ENCODE results near the gene PPARG.

PPARG gene

GRCh38 chr3:12294885-12295580 lies 6.2 kb downstream of the PPARG start:
- DNase-seq (ENCODE audit: low read depth), result no peak
- H3K4me3 ChIP-seq (ENCODE audit: low read depth, low read length), result no peak overlapping the region
- TF ChIP-seq MYC (IDR thresholded peaks at IDR 0.05; ENCODE audit: low read depth, low read length), result no peak
- TF ChIP-seq CTCF (IDR thresholded peaks at IDR 0.05; ENCODE audit: low read depth, low read length), result no peak
- no peak for TF ChIP-seq POLR2A (IDR thresholded peaks at IDR 0.05; ENCODE audit: extremely low read depth, insufficient read length)
- TF ChIP-seq MAX (IDR thresholded peaks at IDR 0.05; ENCODE audit: low read depth, low read length), result no peak

GRCh38 chr3:12296511-12296910 lies 7.6 kb downstream of the PPARG start:
- H3K4me3 ChIP-seq (ENCODE audit: low read depth, low read length), result no peak overlapping the region
- no peak for DNase-seq (ENCODE audit: low read depth)
- TF ChIP-seq MYC (IDR thresholded peaks at IDR 0.05; ENCODE audit: low read depth, low read length), result no peak
- TF ChIP-seq POLR2A (IDR thresholded peaks at IDR 0.05; ENCODE audit: extremely low read depth, insufficient read length), result no peak
- no peak for TF ChIP-seq CTCF (IDR thresholded peaks at IDR 0.05; ENCODE audit: low read depth, low read length)
- TF ChIP-seq MAX (IDR thresholded peaks at IDR 0.05; ENCODE audit: low read depth, low read length), result no peak

- no peak overlapping the region for H3K4me3 ChIP-seq (ENCODE audit: low read depth, low read length)
- TF ChIP-seq MAX (IDR thresholded peaks at IDR 0.05; ENCODE audit: low read depth, low read length) (no peak), POLR2A (IDR thresholded peaks at IDR 0.05; ENCODE audit: extremely low read depth, insufficient read length) (no peak), CTCF (IDR thresholded peaks at IDR 0.05; ENCODE audit: low read depth, low read length) (no peak), MYC (IDR thresholded peaks at IDR 0.05; ENCODE audit: low read depth, low read length) (no peak)
- DNase-seq (ENCODE audit: low read depth), result no peak
Measured at GRCh38 chr3:12299026-12299425, 10.2 kb downstream of the PPARG start.

GRCh38 chr3:12300137-12300536 lies 11.3 kb downstream of the PPARG start:
- no peak for DNase-seq (ENCODE audit: low read depth)
- H3K4me3 ChIP-seq (ENCODE audit: low read depth, low read length), result no peak overlapping the region
- TF ChIP-seq MAX (IDR thresholded peaks at IDR 0.05; ENCODE audit: low read depth, low read length) (no peak), CTCF (IDR thresholded peaks at IDR 0.05; ENCODE audit: low read depth, low read length) (no peak), POLR2A (IDR thresholded peaks at IDR 0.05; ENCODE audit: extremely low read depth, insufficient read length) (no peak), MYC (IDR thresholded peaks at IDR 0.05; ENCODE audit: low read depth, low read length) (no peak)

GRCh38 chr3:12301031-12301430 lies 12.2 kb downstream of the PPARG start:
- no peak for TF ChIP-seq MYC (IDR thresholded peaks at IDR 0.05; ENCODE audit: low read depth, low read length)
- TF ChIP-seq CTCF (IDR thresholded peaks at IDR 0.05; ENCODE audit: low read depth, low read length), result no peak
- DNase-seq (ENCODE audit: low read depth), result no peak
- no peak overlapping the region for H3K4me3 ChIP-seq (ENCODE audit: low read depth, low read length)

GRCh38 chr3:12301513-12301912 lies 12.6 kb downstream of the PPARG start:
- no peak for DNase-seq (ENCODE audit: low read depth)
- TF ChIP-seq MYC (IDR thresholded peaks at IDR 0.05; ENCODE audit: low read depth, low read length), result no peak
- TF ChIP-seq POLR2A (IDR thresholded peaks at IDR 0.05; ENCODE audit: extremely low read depth, insufficient read length), result no peak
- TF ChIP-seq CTCF (IDR thresholded peaks at IDR 0.05; ENCODE audit: low read depth, low read length), result no peak
- no peak for TF ChIP-seq MAX (IDR thresholded peaks at IDR 0.05; ENCODE audit: low read depth, low read length)
- no peak overlapping the region for H3K4me3 ChIP-seq (ENCODE audit: low read depth, low read length)
